HG02970 (cell line): Measurements from ENCODE around the gene IRF9.
"Not testable (repeated sequence)": the region's sequence is repeated elsewhere in the genome, so short reads cannot be mapped to it uniquely, and the experiment has no call there.

Source experiments
- ATAC-seq: cut with Tn5 transposase; IDR thresholded peaks from one replicate; pipeline ENCODE4 v1.9.1; 2021; ENCODE audit warnings: mild to moderate bottlenecking, moderate library complexity, moderate number of reproducible peaks; ENCODE audit not compliant: unreplicated experiment, low FRiP score

The IRF9 gene

GRCh38 chr14:24188251-24189058 lies 27.4 kb downstream of the IRF9 start, which contains the start of gene IPO4:
TSS of gene IPO4 (minus strand) at chr14:24188816. CDS start at chr14:24188787, 29 bp downstream.
- peak; percentile 89 for ATAC-seq

GRCh38 chr14:24189059-24189375 lies 28.0 kb downstream of the IRF9 start:
- no peak for ATAC-seq

GRCh38 chr14:24189460-24189859 lies 28.4 kb downstream of the IRF9 start:
- no peak for ATAC-seq

- ATAC-seq, result no peak
Measured at GRCh38 chr14:24190416-24190815, 29.4 kb downstream of the IRF9 start.

GRCh38 chr14:24192933-24193332 lies 31.9 kb downstream of the IRF9 start:
- ATAC-seq, result no peak

- ATAC-seq, result no peak
Measured at GRCh38 chr14:24194186-24194872, 33.3 kb downstream of the IRF9 start.

GRCh38 chr14:24194873-24195185 lies 33.8 kb downstream of the IRF9 start:
- no peak for ATAC-seq

GRCh38 chr14:24195186-24196070 lies 34.4 kb downstream of the IRF9 start, which contains the start of gene TM9SF1:
TSS of gene TM9SF1 (minus strand) at chr14:24195441. CDS start at chr14:24195019, 422 bp downstream.
- peak; percentile 66 for ATAC-seq

- ATAC-seq, result peak; percentile 26
Measured at GRCh38 chr14:24196071-24197055, 35.3 kb downstream of the IRF9 start.

- ATAC-seq, result no peak
Measured at GRCh38 chr14:24197056-24197450, 36.0 kb downstream of the IRF9 start.

GRCh38 chr14:24198814-24199524 lies 37.9 kb downstream of the IRF9 start:
- no peak for ATAC-seq

GRCh38 chr14:24202538-24202937 lies 41.5 kb downstream of the IRF9 start:
- ATAC-seq, result not testable (repeated sequence)

GRCh38 chr14:24203249-24203886 lies 42.3 kb downstream of the IRF9 start:
- ATAC-seq, result not testable (repeated sequence)

- ATAC-seq, result no peak
Measured at GRCh38 chr14:24204163-24205146, 43.4 kb downstream of the IRF9 start.

GRCh38 chr14:24206260-24207103 lies 45.4 kb downstream of the IRF9 start:
- no peak for ATAC-seq

- no peak for ATAC-seq
Measured at GRCh38 chr14:24207104-24207551, 46.1 kb downstream of the IRF9 start.

GRCh38 chr14:24207625-24208024 lies 46.6 kb downstream of the IRF9 start:
- no peak for ATAC-seq
